Fibroblast of upper back skin (primary cell): Measurements from ENCODE around the gene KDM8.

Experiments
- DNase-seq: peaks from one replicate; pipeline ENCODE4 v3.0.0-alpha.2; 2013

KDM8 gene

DNA sequence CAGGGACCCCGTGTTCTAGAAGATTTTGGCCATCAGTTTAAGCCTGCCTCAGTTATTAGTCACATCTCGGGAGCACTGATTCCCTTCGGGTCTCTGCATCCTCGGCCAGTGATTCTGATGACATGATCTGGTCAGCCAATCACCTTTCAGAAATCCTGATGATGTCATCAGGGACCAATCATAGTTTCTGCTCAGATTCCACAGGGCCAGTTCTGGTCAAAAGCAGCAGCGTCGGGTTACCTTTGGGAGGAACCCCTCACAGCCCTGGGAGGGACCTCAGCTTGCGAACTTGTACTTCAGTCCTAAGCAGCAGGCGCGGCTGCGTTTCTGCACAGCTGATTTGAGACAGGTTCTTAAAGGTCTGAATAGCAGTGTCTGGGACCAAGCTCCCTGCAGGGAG is 13.9 kb downstream of the KDM8 start:
- DNase-seq, result peak; percentile 80

DNA sequence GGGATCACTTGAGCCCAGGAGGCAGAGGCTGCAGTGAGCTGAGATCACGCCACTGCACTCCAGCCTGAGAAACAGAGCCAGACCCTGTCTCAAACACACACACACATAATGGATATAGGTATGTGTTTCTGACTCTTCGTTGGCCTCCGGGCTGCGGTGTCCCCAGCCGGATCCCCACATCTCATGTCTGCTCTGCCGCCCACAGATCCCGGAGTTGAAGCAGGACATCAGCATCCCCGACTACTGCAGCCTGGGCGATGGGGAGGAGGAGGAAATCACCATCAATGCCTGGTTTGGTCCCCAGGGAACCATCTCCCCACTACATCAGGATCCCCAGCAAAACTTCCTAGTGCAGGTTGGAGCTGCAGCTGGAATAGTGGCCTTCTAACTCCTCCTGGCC is 15.4 kb downstream of the KDM8 start:
- DNase-seq, result no peak

DNA sequence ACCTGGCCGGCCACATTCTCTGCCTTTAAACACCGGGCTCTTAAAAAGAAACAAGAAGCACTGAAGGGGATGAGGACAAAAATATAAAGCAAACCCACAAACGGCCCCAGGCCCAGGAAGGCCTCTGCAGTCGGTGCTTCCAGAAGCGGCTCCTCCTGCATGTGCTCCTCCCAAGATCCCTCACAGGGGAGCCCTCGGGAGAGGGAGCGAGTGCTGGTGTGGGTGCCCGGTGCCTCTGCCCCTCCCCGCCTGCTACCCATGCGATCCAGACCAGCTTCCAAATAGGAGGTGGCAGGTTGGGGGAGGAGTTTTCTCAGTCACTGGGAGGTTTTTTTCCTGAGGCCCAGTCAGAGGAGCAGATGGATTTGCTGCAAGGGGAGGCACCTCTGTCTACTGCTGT is 15.8 kb downstream of the KDM8 start:
- DNase-seq, result no peak

DNA sequence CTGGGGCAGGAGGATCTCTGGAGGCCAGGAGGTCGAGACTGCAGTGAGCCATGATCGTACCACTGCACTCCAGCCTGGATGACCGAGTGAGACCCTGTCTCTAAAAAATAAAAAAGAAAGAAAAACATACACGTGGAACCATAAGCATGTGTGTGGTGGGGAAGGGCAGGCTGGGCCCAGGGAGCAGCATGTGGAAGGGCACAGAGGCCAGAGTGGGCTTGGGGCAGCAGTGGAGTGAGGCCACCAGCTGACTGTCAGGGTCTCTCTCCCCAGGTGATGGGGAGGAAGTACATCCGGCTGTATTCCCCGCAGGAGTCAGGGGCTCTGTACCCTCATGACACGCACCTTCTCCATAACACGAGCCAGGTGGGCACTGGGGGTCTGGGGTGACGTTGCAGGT is 16.8 kb downstream of the KDM8 start:
- no peak for DNase-seq

DNA sequence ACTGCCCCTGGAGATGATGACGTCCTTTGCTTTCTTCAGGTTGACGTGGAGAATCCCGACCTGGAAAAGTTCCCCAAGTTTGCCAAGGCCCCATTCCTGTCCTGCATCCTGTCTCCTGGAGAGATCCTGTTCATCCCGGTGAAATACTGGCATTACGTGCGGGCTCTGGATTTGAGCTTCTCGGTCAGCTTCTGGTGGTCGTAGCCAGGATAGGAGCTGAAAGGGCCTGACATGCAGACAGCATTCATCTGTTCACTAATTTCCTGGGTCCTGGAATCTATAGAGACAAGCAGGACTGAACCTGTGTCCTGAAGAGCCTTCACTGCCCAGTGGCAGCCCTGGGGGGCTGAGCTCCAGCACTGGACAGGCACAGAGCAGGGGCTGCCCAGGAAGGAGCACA is 17.2 kb downstream of the KDM8 start:
- no peak for DNase-seq

DNA sequence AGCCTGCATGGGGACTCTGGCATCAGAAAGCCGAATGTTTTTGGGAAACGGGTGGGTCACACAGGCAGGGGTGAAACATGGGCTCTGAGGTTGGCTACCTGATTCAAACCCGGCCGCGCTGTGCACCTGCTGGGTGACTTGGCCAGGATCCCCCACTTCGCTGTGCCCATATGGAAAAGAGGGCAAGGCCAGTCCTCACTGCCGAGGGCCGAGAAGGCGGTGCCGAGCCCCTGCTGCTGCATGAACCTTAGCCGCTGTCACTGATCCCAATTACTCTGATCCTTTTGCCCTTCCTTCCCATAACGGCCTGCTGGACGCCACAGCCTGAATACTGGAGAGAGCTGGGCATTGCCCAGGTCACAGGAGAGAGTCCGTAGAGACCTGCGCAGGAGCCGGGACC is 17.7 kb downstream of the KDM8 start:
- no peak for DNase-seq

DNA sequence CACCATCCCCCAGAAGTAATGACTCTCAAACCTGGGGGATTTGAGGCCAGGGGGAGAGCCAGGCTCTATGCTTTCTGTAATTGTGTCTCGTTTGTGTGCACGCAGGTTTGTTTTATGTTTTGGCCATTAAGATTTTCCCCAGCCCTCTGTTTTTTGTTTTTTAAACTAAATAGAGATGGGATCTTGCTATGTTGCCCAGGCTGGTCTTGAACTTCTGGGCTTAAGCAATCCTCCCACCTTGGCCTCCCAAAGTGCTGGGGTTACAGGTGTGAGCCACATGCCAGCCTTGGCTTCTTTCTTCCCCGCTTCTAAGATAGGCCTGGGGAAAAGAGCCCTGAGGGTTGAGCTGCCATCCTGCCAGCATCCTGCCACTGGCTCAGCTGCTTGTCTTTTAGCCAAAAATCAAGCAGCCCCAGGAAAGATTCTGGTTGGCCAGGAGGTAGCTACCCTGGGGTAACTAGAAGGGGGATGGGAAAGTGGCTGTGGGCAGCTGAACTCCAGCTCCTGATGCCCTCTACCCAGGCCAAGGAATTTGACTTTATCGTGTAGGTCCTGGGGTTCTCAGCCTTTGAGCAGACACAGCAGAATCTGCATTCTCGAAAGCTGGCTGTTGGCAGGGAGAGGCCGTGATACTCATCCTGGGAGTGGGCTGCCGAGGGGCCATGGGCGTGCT is 18.4 kb downstream of the KDM8 start:
- DNase-seq, result no peak

DNA sequence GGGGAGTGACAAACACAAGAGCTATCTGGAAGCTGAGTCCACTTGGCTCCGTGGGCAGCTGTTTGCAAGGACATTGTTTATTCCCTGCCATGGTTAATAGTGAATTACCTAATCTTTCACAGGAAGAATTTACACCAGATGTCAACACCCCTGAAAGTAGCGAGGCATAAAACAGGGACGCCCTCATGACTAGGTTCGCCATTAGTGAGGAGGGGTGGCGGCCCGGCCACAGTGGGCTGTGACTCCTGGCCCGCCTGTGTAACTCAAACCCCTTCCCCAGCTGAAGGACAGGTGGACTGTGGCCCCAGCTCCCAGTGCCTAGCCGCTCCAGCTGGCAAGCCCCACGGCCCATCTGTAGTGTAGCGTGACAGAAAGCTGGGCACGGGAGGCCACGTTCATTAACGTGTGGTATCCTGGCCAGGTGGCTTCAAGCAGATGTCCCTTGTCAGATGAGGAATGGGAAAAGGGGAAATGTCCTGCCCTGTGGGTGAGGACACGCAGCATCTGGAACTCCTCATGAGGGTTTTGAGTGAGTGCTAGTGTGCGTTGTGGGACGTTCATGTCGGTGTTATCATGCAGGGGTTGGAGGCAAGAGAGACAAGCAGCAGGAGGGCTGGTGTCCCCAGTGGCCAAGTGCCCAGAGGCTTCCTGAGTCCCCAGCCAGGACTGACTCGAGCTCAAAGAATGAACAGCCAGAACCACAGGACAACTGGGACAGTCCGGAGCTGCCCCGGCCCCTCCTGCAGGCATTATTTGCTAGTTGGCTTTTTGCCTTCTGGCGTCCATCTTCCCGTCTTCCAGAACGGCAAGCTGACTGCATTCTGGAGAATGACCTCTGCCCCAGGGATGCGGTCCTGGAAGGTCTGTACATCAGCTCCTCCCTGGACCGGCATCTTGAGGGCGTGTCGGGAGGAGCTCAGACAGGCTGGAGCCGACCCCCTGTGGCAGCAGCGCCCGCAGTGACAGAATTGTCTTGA is 19.2 kb downstream of the KDM8 start:
- peak; percentile 60 for DNase-seq

DNA sequence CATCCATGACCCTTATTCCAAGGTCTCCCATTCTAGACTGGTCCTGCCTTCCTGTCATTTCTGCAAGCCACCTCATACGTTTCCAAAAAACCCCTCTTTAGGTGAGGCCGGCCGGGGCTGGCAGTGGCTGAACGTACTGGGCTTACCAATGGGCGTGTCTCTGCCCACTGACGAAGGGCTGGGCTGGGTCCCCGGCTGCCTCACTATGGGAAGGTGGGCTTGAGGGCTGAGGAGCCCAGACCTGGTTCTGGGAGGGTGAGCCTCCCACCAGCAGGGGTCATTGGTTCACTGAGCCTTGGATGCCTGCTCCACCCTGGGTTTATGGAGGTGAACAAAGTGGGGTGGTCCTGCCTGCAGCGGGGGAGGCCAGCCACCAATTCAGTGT is 19.9 kb downstream of the KDM8 start:
- no peak for DNase-seq

DNA sequence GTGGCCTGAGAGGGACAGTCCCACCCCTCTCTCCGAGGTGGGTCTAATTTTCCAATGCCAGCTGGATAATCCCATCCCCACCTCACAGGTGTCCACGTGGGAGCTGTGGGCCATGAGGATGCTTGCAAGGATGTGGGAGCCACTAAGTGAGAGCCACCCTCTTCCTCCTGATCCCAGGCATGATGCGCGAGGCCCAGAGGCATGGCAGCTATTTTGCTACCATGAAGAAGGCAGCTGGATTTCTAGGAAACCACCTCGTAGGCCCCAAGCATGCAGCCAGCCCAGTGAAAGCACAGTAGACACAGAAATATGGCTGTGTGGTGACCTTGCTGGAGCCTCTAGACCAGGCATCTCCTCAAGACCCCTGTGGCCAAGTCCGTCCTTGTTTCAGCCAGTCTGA is 20.4 kb downstream of the KDM8 start:
- DNase-seq, result no peak

DNA sequence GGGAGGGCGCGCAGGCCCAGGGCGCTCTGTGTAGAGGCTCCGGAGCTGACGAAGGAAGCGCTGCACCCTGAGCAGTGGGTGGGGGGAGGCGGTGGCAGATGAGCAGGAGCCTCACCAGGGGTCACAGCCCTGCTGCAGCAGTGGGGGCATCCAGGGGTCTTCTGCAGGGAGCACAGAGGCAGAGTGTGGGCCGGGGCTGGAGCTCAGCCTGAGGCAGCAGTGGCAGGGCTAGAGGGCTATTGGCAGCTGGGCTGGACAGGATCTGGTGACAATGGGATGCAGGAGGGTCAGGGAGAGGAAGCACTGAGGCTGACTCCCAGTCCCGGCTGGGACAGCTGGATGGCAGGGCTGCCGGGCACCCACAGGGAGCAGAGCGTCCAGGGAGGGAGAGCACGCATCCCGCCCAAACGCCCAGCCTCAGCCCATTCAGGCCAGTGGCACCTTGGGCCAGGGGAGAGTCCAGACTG is 21.0 kb downstream of the KDM8 start:
- no peak for DNase-seq

DNA sequence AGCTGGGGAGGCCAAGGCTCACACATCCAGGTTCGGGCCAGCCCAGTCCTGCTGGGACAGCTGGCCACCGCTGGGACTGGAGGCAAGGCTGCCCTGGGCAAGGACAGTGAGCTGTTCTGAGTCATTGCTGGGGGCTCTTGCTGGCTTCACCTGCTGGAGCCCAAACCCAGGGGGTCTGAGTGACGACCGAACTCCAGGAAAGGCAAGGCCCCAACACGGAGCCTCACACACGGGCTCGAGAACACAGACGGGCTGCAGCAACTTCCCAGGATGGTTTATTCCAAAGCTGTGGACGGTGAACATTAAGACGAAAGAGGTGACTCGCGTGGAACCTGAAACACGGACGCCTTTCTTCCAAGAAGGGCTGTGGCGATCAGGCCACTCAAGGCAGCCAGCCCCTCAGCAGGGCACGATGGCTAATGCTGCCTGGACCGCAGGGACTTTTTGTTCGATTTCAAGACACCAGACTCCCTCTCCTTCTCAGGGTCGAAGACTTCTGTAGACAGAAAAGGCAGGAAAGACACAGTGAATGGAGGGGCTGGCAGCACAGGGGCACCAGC is 21.5 kb downstream of the KDM8 start:
- no peak for DNase-seq

DNA sequence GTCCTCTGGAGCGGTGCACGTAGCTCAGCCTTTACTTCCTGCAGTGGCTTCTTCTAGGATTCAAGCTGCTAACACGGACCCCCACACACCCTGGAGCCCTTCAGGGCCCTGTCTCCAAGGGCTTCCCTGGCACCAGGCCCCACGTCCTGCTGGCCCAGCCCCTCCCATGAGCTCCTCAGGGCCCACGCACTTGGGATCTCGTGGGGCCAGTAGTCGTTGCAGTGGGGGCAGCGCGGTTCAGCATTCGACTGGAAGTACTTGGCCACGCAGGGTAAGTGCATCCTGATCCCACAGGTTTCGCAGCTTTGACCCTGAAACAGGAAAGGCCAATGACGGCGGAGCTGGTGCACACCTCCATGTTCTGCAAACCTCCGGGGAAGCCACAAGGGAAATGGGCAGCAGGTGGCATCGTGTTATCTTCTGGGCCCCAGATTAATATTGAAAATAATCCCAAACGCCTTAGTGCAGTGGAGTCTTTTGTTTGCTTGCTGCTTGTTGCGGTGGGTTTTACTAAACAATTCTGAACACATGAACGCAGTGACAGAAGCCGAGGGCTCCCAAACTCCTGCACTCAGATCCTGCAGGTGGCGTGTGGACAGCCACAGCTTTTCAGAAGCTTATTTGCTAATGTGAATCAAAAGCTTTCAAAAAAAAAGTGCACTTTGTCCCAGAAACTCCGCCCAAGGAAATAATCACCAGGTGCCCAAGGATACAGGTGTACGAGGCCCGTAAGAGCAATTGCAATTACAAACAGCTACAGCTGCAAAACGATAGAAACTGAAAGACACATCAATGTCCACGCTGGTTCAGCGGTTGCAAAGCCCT is 22.4 kb downstream of the KDM8 start:
- no peak for DNase-seq

DNA sequence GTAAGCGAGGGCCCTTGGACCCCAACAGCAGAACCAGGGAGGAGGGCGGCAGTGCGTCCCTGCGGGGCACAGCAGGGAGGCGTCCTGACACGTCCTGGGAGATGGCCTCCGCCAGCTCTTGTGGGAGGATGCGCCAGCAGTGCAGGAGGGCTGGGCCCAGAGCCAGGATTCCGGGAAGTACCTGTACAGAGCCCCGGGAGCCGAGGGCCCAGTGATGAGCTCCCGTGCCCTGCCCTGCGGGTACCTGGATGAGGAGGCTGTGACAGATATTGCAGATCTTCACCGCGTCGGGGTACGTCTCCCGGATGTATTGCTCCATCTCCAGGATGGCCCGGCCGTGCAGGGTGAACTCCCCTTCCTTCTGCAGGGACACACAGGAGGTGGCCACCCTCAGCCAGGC is 23.1 kb downstream of the KDM8 start:
- DNase-seq, result no peak

DNA sequence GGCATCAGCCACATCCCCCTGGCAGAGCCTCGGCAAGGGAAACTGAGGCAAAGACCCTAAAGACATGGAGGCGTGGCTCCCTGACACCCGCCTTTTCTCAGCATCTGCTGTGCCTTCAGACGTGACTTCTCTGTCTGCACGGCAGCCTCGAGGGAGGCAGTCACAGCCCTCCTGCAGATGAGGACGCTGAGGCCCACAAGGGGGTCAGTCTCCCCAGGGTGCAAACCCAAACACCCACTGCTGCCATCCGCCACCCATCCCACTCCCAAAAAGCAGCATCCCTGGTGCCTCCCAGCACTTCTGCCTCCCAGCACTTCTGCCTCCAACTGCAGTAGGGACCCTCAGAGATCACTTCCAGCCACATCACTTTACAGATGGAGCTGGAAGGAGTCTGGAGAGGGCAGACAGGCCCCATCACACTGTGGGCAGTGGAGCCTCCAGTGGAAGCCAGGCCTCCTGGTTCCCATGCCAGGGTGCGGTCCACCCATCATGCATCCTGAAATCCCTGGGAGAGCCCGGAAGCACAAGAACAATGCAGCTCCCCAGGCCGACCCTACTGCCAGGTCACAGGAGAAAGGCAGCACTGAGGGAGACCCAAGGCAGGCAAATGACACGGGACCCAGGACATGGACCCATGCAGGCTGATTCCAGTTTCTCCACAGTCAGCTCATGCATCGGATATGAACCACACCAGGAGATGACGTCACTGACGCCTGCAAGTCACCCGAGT is 23.8 kb downstream of the KDM8 start:
- DNase-seq, result no peak

DNA sequence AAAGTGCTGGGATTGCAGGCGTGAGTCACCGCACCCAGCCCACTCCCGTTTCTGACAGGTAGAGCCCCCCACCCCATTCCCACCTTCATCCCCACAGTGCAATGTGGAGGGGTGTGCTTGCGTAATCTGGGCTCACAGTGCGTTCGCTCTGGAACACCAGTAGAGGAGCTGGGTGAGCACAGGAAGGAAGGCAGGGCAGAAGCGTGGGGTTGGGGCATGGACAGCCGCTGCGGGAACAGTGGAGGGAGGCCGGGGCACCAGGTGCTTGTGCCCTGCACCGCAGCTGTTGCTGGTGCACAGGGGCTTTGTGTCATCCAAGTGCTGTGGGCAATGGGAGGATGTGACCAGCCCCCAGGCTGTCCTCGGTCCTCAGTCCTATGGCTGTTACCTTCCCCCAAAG is 24.7 kb downstream of the KDM8 start:
- DNase-seq, result no peak

DNA sequence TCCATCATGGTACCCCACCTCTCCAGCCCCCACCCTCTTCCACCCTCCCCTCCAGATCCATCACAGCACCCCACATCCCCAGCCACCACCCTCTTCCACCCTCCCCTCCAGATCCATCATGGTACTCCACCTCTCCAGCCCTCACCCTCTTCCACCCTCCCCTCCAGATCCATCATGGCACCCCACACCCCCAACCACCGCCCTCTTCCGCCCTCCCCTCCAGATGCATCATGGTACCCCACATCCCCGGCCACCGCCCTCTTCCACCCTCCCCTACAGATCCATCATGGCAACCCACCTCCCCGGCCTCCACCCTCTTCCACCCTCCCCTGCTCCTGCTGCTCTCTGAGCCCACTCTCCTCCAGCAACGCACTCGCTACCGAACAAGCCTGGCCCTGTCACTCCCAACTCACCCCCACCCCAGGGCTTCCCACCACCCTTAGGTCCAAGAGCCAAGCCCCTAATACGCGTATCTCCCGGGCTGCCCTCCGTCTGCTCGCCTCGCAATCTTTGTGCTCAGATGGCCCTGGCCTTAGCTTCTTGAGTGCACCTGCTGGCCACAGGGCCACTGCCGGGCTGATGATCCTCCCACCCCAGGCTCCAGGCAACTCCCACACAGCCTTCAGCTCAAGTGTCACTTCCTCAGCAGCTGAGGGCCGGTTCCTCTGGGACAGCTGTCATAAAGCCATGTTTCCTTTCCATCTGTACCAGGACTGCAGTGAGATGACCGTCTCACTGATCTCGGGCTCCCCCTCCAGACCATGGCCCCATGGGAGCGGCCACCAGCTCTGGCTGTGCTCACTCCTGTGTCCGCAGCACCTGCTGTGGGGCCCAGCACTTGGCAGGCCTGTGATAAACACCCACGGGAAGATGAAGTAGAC is 25.5 kb downstream of the KDM8 start:
- DNase-seq, result no peak

DNA sequence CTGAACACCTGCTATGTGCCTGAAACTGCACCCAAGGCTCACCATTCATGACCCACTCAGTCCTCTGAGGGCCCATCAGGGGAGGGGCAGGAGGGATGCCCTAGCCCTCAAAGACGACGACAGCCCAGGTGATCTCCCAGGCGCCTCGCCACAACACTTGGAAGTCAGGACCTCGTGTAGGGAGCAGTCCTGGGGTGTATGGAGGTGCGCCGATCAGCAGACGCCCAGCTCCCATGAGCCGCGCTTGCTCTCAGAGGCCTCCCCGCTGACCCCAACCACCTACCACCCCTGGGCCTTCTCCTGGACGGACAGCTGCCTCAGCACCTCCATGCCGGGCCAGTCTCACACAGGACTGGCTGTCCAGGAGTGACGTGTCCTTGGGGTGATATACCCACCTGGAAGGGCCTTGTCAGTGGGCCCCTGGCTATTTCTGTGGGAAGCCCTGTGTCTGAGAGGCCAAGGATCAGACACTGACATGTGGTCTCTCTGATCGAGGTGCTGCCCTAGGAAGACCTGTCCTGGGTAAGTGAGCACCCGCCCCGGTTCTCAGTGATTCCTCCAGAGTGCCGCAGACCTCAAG is 26.7 kb downstream of the KDM8 start:
- no peak for DNase-seq

DNA sequence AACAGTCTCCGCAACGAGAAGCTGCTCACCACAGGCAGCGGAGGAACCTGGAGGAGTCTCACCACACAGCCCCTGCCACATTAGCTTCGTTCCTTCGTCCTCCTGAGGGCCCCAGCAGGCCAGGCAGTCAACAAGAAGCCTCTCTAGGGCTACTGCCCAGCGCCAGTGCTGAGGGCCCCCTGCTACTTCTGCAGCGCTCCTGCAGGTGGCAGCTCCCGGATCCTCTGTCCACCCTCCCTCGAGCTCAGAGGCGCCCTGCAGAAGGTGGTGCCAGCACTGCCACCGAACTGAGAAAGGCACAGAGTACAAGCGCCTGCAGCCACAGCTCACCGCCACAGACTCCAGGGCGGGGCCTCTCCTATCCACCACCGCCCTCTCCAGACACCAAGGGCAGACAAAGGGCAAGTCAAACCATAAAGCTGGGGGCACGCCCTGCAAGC is 27.3 kb downstream of the KDM8 start:
- no peak for DNase-seq

DNA sequence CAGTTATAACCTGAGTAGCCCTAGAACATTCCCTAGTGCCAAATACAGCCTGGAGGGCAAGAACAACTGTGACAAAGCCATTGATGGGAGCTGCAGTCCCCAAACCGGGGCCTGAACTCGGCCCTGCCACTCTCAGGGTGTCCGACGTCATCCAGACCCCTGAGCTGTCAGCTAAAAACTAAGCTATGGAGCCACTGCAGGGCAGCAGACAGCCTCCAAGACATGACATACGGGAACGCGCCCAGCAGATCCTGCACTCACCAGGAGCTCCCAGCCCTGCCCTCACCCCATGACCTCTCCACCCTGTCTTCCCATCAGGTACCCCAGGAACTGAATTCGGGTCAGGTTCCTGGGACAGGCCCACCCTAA is 28.4 kb downstream of the KDM8 start:
- DNase-seq, result no peak
